ENCODE measurements around the gene SLC6A8.

The SLC6A8 gene

GRCh38 chrX:153687121-153688039 lies at the start of gene SLC6A8:
Gene SLC6A8, plus strand, starts transcription at chrX:153687926. Its CDS starts 649 bp downstream, at chrX:153688575.
- in situ Hi-C loops (cut with HindIII; ENCODE audit: low pct_unique_long_range_greater_than_20kb, low sequenced_read_pairs), result no loop called here
- peak; percentile 49 to 73 for DNase-seq (ENCODE audit: low read depth in 1 of 2, low spot score in 1 of 2)
- TF ChIP-seq JUND (IDR thresholded peaks at IDR 0.05; ENCODE audit: low read depth), result no peak

- in situ Hi-C loops (cut with HindIII; ENCODE audit: low pct_unique_long_range_greater_than_20kb, low sequenced_read_pairs), result no loop called here
- DNase-seq (ENCODE audit: low read depth in 1 of 2, low spot score in 1 of 2), result no peak
- TF ChIP-seq JUND (IDR thresholded peaks at IDR 0.05; ENCODE audit: low read depth), result no peak
Observed at GRCh38 chrX:153638041-153638371, 49.7 kb upstream of the SLC6A8 start.

GRCh38 chrX:153638436-153639176 lies 49.1 kb upstream of the SLC6A8 start:
- in situ Hi-C loops (cut with HindIII; ENCODE audit: low pct_unique_long_range_greater_than_20kb, low sequenced_read_pairs), result no loop called here
- DNase-seq (ENCODE audit: low read depth in 1 of 2, low spot score in 1 of 2), result no peak
- no peak for TF ChIP-seq JUND (IDR thresholded peaks at IDR 0.05; ENCODE audit: low read depth)

DNA sequence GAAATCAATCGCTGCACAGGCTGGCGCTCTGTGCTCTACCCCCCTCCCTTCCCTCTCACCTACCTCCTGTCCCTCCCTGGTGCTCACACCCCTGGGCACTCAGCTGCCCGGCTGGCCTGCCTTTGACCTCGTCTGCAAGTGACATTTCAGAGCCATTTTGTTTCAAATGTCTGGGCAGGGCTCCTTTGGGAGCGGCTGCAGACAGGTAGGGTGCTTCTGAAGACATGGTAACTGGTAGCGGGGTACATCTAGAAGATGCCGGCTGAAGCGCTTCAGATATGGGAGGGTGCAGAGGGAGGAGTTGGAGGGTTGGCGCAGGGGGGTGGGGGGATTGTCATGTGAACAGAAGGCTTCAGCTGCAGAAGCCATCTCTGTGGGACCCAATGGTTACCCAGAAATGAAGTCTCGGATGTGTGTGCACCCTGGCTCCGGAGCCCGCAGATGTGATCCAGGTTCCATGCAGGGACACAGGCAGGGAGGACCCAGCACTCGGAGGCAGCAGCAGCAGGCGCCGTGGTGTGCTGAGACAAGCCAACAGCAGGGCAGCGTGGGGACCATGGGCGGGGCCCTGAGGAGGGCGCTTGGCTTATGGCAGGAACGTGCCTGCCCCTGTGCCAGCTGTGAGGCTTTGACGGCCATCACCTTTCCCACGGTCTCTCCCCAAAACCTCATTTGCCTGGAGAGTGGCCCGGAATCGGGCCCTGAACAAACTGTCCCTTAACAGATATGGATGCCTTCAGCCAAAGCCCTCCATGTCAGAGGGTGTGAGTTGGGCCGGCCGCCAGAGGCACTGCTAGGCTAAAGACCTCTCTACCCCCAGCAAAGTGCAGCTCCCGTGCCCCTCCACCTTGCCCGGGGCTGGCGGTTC lies 48.3 kb upstream of the SLC6A8 start:
- in situ Hi-C loops (cut with HindIII; ENCODE audit: low pct_unique_long_range_greater_than_20kb, low sequenced_read_pairs), result no loop called here
- no peak for TF ChIP-seq JUND (IDR thresholded peaks at IDR 0.05; ENCODE audit: low read depth)
- no peak for DNase-seq (ENCODE audit: low read depth in 1 of 2, low spot score in 1 of 2)

DNA sequence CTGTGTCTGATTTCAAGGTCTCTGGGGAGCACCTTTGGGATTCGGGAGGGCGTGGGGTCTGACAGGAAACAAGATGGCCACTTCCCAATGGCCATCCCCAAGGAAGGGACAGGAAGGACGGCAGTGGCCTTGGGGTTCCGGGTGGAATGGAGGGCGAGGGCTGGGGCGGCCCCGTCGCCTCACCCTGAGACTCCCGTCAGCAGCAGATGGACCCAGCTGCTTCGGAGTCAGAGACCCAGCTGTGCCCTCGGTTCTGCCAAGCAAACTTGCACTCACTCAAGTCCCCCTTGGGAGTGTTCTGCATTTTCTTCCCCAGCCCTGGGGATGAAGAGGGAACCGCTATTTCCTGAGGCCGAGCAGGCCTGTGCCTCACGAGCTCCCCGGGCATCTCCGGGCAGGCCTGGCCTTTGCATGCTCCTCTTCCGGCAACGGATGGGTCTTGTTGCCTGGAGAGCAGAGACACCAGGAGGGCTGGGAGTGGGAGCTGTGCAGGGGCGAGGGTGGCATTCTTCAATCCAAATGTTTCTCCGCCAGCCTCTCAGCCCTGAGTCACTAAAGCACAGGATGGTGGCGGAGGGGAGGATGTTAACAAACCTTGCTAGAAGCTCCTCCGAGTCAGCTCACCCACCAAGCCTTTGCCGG lies 47.6 kb upstream of the SLC6A8 start:
- in situ Hi-C loops (cut with HindIII; ENCODE audit: low pct_unique_long_range_greater_than_20kb, low sequenced_read_pairs), result no loop called here

DNA sequence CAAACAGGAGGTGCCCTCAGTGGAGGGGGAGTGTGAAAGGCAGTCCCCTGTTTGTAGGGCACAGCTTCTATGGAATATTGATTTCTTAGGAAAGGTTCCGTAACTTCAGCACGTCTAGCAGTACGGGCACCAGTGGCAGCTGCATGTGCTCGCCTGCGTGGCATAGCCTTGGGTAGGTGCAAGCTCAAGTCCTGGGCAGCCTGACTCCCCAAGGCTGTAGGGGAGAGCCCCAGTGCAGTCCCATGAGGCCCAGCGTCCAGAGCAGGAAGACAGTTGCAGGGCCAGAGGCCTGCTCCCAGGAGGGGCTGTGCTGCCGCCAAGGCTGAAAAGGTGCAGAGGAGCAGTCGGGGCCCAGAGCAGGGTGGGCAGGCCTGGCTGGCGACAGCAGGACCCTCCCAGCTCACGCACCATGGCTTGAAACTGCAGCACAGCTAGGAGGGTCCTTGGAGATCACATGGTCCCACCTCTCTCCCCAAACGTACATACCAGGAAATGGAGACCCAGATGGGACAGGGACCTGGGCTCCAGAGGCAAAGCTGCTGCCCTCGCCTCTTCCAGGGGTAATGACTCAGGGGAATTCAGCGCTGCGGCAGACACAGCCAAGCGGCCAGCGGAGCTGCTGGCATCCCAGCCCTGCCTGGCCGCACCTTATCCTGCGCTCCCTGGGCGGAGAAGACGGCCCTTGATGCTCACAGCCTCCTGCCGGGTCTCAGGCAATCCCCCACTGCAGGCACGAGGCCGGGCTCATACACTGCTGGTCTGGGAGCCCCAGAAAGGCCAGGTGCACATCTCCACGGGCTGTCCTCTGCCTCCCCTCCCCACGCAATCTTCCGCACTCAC lies 46.8 kb upstream of the SLC6A8 start:
- in situ Hi-C loops (cut with HindIII; ENCODE audit: low pct_unique_long_range_greater_than_20kb, low sequenced_read_pairs), result no loop called here
- DNase-seq (ENCODE audit: low read depth in 1 of 2, low spot score in 1 of 2), result no peak
- no peak for TF ChIP-seq JUND (IDR thresholded peaks at IDR 0.05; ENCODE audit: low read depth)

More for the DNA sequence above, 47.6 kb upstream of the SLC6A8 start:
- DNase-seq (ENCODE audit: low read depth in 1 of 2, low spot score in 1 of 2), result no peak
- no peak for TF ChIP-seq JUND (IDR thresholded peaks at IDR 0.05; ENCODE audit: low read depth)

GRCh38 chrX:153641627-153642026 lies 46.1 kb upstream of the SLC6A8 start:
- DNase-seq (ENCODE audit: low read depth in 1 of 2, low spot score in 1 of 2), result no peak
- in situ Hi-C loops (cut with HindIII; ENCODE audit: low pct_unique_long_range_greater_than_20kb, low sequenced_read_pairs), result no loop called here
- no peak for TF ChIP-seq JUND (IDR thresholded peaks at IDR 0.05; ENCODE audit: low read depth)

GRCh38 chrX:153642051-153642654 lies 45.6 kb upstream of the SLC6A8 start:
- TF ChIP-seq JUND (IDR thresholded peaks at IDR 0.05; ENCODE audit: low read depth), result no peak
- in situ Hi-C loops (cut with HindIII; ENCODE audit: low pct_unique_long_range_greater_than_20kb, low sequenced_read_pairs), result no loop called here
- DNase-seq (ENCODE audit: low read depth in 1 of 2, low spot score in 1 of 2), result no peak

- no peak for TF ChIP-seq JUND (IDR thresholded peaks at IDR 0.05; ENCODE audit: low read depth)
- DNase-seq (ENCODE audit: low read depth in 1 of 2, low spot score in 1 of 2), result no peak
Observed at GRCh38 chrX:153642655-153643430, 44.9 kb upstream of the SLC6A8 start.

More at GRCh38 chrX:153642655-153643430, 44.9 kb upstream of the SLC6A8 start:
- in situ Hi-C loops (cut with HindIII; ENCODE audit: low pct_unique_long_range_greater_than_20kb, low sequenced_read_pairs), result no loop called here
